Activated T-helper 1 cell treated with Interleukin-2 at 50 U/mL for 16 hours (primary cell): ENCODE results near the gene FAM131C.
"Not testable (repeated sequence)": the region's sequence is repeated elsewhere in the genome, so short reads cannot be mapped to it uniquely, and the experiment has no call there.

Experiments used
- DNase-seq: peaks from one replicate; pipeline ENCODE4 v3.0.0-alpha.2; 2020; ENCODE audit warnings: low read depth

The FAM131C gene

DNA sequence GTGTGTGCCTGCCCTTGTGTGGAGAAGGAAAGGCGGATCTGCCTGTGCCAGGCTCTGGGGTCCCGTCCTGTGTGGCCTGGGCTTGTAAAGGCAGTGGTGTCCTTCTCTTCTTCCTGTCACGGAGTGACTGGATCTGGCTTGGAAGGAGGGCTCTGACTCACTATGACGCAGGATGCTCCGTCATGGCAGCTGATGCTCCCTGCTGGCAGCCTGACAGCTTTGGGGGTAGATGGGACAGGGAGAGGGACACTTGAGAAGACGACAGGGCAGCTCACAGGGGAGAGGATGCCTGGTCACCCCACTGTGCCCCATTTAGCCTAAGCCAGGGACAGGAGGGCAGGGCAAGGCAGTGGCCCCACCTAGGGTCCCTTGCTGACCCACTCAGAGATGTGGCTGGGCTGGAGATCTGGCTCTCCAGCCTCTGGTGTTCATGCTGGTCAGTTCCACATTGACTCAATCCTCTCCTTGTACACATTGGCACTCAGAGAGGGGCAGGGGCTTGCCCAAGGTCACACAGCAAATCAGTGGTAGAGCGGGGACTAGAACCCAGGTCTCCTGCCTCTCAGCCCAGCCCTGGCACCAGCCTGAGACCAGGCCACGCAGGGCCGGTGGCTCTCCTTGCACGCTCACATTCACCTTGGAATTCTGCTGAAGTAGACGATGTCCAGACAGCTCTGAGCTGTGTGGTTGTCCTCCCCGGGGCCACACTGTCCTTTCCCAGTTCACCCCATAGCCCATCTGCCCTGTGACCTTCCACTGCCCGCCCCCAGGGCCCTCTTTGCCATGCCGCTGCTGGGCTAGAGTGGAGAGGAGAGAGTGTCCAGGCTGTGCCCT lies 2.8 kb upstream of the FAM131C start:
- no peak for DNase-seq

DNA sequence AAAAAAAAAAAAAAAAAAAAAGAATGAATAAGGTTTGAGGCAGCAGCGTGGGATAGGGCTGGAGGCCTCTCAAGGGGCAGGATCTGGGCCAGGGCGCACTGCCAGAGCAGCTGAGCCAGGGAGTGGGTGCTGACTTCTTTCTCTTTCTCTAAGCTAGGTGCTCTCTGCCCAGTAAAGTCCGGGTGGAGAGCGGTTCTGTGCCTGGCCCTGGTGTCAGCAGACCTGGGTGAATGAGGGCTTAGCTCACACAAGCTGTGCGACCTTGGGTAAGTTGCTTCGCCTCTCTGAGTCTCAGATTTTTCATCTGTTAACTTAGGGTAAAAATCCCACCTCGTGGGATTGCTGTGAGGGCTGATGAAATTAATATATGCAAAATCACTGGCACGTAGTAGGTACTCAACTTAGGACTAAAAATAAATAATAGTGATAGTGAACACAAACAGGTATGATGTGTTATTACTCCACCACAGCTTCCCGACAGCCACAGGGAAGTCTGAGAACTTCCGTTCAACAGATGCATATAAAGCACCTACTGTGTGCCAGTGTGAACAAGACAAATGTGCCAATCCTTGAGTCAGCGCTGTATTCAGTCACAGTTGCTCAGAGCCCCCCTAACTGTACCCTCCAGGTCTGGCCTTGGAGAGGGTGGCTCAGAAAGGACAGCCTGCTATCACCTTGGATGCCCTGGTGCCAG lies 2.0 kb upstream of the FAM131C start:
- no peak for DNase-seq

DNA sequence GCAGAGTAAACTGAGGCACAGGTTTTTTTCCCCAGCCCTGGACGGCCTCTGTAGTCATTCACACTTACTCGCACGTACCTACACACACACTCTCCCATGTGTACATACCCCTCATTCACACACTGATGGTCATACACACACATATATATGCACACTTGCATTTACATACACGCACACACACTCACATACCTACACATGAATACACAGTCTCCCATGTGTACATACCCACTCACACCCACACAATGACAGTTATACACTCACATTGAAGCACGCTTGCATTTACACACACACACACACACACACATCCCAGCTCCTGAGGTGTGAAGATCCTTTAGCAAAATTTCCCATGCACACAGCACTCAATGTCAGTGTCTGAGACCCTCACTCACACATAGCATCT lies 766 bp upstream of the FAM131C start:
- no peak for DNase-seq

DNA sequence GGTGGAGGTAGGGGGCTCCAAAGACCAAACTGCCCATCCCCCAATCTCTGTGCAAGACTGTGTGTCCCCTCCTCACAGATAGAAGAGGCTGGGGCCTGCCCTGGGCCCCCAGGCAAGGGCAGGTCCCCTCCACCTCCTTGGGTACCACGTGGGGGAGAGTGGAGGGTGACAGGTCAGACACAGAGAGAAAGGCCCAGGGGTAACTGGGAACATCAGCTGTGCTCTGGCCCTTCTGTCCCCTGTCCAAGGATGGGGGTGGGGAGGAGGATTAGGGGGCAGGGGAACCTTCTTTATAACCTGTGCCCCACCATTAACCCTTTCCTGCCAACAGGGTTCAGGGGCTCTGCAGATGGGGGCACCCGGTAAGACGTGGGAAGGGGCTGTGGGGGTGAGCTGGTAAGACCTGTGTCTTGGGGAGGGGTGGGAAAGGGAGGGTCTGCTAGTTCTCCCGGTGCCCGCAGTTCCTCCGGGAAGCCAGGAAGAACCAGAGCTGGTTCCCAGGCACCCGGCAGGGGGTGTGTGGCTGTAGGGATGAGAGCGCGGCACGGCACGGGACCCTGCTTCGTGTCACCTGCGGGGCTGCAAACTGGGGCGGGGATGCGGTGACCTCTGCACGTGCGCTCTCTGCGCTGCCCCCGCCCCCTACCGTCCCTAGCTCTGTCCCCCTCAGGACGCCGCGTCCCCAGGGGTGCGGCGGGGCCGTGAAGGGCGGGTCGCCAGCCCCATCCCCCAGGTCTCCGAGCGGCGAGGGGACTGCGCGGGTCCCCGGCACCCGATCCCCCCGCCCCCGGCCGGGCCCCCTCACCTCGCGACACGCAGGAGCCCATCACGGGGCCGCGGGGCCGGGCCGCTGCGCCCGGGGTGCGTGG lies 601 bp downstream of the FAM131C start:
- no peak for DNase-seq

DNA sequence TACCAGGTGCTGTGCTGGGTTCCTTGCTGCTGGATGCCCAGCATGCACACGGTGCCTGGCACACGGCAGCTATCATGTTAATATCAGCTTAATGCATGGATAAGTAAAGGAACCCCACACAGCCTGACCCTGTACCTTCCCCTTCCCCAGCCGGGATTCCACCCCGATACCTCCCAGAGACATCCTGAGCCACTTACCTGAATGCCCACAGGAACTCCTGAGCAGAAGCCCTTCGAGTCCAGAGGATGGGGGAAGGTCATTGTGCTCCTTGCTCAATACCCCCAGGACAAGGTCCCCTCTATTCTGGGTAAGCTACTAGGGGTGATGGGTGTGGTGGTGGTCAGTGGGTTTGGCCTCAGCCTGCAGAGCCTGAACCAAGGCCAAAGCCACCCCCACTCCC lies 1.4 kb downstream of the FAM131C start:
- no peak for DNase-seq

DNA sequence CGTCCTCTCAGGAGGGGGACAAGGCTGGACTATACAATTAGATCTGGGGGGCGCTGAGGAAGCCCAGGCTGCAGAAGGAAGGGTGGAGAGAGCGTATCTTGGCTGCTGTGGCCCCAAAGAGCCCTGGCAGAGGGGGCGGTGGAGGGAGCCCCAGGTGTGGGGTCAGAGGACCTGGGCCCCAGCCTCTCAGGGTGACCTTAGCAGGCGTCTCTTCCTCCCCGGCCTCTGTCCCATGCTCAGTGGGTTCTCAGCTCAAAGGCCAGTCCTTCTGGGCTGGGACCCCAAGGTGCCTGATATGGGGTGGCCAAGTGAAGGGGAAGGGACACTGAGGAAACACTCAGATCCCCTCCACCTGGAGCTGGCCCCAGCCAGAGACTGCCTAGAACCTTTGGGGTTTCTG lies 1.8 kb downstream of the FAM131C start:
- DNase-seq = no peak

DNA sequence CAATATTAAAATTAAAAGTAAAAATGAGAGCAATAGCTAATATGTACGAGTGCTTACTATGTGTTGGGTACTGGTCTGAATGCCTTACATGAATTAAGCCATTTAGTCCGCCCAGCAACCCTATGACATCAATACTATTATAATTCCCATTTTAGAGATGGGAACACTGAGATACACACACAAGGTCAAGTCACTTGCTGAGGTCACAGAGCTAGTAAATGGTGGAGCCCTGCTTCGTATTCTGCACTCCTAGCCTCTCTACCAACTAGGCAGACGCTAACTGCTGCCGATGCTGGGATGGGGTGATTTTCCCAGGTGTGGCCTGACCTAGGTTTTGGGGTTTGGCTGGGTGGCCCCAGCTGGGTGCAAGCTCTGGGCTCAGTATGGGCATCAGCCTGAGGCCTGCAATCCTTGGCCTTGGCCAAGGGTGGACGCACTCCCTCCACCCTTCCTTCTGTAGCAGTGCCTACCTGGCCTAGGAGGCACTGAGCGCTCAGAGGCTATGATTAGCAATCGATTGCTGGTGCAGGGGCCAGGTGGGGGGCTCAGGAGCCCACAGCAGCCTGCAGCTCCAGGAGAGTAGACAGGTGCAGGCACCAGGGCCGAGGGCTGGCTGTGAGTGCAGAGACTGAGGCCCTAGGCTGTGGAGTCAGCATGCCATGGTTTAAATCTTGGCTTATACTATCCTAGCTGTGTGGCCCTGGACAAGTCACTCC lies 2.7 kb downstream of the FAM131C start:
- DNase-seq = no peak

DNA sequence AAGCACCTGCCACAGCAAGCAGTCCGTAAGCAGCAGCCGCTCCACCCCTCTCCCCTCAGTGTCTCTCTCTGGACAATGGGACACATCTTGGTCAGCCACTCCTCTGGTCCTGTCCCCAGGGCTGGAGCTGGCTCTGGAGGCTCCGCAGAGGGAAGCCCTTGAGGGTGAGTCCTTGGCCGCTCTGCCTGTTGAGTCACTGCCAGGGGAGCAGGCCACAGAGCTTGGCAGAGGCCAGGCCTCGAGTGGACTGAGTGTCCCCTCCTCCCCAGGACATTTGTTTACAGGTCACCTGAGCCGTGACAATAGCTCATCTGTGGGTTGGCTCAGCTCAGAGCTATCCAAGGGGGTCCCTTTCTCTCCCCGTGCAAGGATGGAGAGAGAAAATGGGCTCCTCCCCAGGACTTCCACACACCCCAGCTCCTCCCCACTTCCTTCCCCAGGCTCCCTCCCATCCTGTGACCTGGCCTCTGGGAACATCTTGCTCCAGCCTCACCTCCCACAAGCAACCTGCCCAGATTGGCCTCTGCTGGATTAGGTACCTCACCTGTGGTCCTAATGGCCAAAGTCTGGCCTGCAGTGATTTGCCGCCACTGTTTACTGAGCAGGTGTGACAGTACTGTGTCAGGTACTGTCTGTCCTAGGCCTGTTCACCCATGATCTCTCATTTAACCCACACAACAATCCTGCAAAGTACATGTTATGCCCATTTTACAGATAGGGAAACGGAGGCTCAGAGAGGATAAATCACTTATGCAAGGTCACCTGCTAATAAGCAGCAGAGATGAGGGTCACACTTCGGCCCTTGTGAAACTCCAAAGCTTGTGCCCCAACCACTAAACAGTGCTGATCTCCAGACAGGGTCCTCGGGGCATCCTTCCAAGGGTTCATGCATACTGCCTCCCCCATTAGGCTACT lies 4.8 kb downstream of the FAM131C start:
- DNase-seq = no peak

DNA sequence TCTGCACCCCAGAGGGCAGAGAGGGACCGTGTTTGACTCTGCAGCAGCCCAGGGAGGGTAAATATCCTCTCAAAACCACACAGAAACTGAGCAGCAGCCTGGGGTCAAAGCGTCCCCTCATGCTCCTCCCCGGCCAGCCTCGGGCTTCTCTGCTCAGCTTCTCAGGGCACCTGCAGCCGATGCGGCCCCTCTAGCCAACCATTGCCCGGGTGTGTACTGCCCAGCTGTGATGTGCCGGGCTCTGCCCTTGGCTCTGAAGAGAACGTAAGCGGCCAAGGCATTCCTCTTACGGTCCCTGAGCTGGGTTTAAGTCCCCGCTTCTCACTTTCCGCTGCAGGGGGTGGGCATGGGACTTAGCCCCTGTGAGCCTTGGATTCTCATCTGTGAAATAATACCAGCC lies 5.5 kb downstream of the FAM131C start:
- no peak for DNase-seq

DNA sequence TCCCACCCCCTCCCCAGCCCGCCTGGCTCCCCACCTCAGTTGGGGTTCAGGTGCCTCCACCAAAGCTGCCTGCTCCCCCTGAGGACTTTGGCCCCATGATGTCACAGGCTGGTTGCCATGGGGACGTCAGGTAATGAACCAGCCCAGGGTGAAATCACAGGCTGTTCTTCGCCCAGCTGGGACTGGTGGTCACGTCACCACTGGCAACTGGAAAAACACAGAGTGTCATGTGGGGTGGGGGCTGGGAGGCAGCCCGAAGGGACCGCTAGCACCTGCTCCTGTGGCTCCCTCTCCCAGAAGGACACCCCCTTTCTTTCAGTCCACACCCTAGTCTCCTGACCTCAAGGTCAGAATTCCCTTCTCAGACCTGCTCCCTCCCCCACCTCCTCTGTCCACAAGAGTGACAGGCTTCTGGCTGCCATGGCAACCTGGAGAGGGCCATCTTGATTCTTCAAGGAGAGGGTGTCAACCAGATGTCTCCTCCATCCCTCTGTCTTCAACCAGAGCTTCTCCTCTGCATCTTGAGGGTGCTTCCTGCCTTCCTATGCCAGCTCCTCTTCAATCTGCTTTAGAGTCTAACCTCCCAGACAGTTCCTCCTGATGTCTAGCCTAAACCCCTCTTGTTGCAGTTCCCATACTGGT lies 6.2 kb downstream of the FAM131C start:
- DNase-seq = no peak

DNA sequence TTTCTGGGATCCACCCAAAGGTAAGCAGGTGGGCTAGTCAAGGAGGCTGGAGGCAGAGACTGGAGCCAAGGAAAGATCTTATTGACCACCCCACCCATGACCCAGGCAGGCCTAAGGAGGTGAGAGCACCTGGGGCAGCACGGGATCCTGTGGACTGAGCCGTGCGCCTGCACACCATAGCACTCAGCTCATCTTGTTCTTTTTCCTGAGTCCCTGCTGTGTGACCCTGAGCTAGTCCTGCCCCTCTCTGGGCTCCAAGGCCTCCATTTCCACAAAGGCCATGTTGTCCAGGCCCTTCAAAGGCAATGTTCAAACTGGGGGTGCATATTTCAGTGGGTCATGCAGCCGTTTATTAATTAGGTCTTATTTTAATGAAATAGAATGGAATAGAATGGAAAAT lies 7.2 kb downstream of the FAM131C start:
- DNase-seq = no peak

DNA sequence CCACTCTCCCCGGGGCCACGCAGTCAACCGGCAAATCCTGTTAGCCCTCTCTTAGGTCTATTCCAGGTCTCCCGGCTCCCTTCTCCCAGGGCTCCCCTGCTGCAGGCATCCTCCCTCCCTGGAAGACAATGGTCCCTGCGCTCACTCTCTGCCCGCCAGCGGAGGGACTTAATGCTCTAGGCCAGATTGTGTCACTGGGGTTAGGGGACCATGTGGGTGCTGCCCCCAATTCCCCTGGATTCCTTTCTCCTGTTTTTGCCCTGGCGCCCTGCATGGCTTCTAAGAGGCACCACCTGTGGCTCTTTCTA lies 8.2 kb downstream of the FAM131C start:
- no peak for DNase-seq

DNA sequence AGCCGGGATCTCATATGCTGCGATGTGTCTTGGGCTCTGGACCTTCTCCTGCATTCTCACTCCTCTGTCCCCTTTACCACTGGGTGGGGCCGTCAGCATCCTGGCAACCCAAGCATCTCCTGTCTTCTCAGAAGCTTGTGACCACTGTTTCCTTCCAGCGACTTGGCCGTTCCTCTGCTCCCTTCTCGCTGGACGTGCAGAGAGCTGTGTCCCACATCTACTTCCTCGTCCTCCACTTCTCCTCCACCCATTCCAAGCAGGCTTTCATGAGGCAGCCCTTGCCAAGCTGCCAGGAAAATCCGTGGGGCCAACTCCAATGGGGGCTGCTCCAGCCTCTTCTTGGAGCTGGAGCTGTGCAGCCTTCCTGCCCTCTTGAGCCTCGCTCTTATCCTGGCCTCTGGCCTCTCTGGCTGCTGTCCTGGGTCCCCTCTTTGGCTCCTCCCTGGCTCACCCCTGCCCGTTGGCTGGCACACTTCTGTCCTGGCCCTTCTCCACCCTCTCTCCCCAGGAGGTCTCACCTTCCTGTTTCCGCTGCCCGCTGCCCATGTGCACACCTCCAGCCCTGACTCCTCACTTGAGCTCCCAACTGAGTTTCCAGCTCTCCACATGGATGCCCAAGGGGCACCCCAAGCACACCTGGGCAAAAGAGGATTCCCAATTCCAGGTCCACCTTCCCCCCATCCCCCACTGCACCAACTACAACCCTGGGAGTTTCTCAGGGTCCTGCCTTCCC lies 8.7 kb downstream of the FAM131C start:
- DNase-seq = no peak

DNA sequence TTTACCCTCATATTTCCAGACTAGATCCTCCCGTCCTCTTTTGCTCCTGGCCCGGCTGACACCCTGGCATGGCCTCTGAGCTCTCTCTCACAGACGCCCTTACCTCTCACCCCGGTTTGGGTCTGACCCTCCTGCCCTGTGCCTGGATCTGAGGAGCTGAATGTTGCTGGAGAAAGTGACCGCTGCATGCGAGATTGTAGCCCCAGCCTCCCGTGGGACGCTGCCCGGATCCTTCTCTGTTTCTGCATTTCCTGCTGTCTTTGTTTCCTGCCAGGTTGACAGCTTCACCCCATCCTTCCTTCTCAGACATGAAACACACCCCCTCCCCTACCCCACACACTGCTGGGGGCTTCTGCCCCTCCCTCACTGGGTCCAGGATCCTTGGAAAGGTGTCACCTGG lies 9.5 kb downstream of the FAM131C start:
- DNase-seq = no peak

DNA sequence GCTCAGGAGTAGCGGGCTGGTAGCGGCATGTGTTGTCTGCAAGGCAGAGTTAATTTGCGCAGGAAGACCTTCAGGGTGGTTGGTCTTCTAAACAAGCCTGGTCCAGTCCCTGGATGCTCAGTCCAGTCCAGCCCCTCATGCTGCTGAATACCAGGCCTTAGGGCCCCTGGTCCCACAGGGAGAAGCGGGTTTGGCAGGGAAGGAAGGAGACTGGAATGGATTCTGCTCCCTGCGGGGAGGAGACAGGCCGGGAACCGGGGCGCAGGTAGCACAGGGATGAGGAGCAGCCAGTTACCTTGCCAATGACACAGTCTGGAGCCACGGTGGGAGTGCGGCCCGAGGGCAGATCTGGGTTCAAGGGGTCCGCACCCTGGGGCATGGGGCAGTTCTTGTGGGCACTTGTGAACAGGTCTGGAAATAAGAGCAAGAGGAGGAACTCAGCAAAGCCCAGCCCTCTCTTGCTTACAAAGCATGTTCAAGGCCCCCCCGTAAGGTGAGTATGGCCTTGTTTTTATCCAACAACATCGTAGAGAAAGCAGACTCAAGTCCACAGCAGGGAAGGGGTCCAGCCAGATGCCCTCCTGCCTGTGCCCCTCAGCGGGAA lies 10.1 kb downstream of the FAM131C start:
- DNase-seq = no peak

DNA sequence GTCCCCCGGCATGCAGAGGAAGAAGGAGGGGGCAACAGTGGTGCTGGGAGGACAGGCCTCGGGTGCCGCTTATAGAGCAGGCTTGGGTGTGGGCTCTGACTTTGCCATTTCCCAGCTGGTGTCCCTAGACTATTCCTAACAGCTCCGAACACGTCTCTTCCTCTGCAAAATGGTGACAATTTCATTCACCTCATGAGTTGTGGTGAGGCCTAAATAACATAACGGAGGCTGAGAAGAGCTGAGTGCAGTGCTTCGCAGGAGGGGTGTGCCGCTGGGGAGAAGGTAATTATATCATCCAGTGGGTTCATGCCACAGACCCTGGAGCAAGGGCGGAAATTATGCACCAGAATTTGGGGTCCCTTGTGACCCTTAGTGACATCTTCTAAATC lies 10.8 kb downstream of the FAM131C start:
- not testable (repeated sequence) for DNase-seq

DNA sequence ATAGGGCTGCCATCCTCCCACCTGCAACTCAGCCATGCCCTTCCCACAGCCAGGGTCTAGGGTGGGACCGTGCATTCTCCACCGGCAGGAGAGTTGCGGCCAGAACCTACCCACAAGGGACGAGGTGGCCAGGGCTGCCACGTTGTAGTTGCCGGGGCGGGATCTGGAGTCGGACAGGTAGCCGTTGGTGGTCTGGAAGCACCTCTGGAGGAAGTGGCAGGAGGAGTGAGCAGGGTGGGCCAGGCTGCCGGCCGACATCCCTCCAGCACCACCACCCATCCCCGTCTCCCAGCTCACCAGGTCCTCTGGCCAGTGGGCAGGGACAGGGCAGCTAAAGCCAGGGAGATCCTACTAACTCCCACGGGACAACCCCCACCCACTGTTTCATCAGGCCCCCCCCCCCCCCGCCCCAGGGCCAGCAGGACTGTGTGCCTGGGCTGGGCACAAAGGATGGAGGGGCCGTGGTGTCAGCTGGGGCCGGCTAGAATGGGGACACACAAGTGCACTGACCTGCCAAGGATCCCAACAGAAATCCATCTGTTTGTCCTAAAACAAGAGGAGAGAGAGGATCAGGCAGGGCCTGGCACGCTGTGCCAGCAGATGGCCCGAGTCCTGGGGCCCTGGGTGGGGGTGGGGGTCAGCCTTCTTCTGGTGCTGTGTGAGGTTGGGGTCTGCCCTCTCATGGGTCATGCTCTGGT lies 11.3 kb downstream of the FAM131C start:
- DNase-seq = not testable (repeated sequence)

DNA sequence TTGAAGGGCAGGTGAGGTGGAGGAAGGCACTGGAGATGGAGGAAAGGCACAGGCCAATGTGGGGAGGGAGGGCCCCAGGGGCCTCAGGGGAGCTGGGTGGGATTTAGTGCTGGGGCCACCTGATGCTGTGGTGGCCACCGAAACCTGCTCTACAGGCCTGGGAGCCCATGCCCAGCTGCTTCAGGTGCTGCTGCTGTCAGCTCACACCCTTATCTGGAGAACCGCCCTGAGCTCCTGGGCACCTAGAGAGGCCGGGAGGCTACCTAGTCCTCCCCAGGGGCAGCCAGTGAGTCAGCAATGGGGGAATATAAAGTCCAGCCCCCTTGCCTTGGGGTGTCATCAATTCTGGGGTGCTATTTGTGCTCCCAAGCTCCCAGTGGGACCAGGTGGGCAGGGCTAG lies 12.2 kb downstream of the FAM131C start:
- DNase-seq = no peak
